Measurements from ENCODE around the gene TRIO. TPM values are rescaled to one million over a fixed set of nuclear protein-coding genes. Genes with fewer than 3 reads are reported as not detected.
"Not testable (repeated sequence)": the region's sequence is repeated elsewhere in the genome, so short reads cannot be mapped to it uniquely, and the experiment has no call there.

TRIO gene
- total RNA-seq, 1 donor from 2014 or later: 170 TPM

DNA sequence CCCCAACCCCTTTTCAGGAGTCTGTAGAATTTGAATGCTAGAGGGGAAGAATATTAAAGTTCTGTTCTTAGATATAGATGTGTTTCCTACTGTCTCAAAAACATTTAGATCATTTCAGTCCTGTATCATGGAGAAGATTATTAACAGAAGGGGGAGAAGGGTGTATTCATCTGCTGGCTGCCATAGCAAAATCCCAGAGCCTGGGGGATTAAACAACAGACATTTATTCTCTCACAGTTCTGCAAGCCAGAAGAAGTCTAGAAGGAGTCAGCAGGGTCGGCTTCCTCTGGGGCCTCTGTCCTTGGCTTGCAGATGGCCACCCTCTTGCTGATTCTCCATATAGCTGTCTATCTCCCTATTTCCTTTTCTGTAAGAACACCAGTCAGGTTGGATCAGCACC, 288.4 kb downstream of the TRIO start:
- H3K4me3 ChIP-seq (ENCODE audit: low read depth, low read length): no peak overlapping the region
- TF ChIP-seq, protein P1, sequence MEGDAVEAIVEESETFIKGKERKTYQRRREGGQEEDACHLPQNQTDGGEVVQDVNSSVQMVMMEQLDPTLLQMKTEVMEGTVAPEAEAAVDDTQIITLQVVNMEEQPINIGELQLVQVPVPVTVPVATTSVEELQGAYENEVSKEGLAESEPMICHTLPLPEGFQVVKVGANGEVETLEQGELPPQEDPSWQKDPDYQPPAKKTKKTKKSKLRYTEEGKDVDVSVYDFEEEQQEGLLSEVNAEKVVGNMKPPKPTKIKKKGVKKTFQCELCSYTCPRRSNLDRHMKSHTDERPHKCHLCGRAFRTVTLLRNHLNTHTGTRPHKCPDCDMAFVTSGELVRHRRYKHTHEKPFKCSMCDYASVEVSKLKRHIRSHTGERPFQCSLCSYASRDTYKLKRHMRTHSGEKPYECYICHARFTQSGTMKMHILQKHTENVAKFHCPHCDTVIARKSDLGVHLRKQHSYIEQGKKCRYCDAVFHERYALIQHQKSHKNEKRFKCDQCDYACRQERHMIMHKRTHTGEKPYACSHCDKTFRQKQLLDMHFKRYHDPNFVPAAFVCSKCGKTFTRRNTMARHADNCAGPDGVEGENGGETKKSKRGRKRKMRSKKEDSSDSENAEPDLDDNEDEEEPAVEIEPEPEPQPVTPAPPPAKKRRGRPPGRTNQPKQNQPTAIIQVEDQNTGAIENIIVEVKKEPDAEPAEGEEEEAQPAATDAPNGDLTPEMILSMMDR (conservative IDR thresholded peaks at IDR 0.05; ENCODE audit: low read depth, low read length): no peak
- DNase-seq (ENCODE audit: low read depth): no peak

- no peak for DNase-seq (ENCODE audit: low read depth)
- TF ChIP-seq, protein P1 (conservative IDR thresholded peaks at IDR 0.05; ENCODE audit: low read depth, low read length): no peak
- H3K4me3 ChIP-seq (ENCODE audit: low read depth, low read length): no peak overlapping the region
Measured at GRCh38 chr5:14432931-14433589, 289.9 kb downstream of the TRIO start.

GRCh38 chr5:14435481-14435880, 292.3 kb downstream of the TRIO start:
- no peak overlapping the region for H3K4me3 ChIP-seq (ENCODE audit: low read depth, low read length)
- DNase-seq (ENCODE audit: low read depth): no peak
- TF ChIP-seq, protein P1 (conservative IDR thresholded peaks at IDR 0.05; ENCODE audit: low read depth, low read length): no peak

DNA sequence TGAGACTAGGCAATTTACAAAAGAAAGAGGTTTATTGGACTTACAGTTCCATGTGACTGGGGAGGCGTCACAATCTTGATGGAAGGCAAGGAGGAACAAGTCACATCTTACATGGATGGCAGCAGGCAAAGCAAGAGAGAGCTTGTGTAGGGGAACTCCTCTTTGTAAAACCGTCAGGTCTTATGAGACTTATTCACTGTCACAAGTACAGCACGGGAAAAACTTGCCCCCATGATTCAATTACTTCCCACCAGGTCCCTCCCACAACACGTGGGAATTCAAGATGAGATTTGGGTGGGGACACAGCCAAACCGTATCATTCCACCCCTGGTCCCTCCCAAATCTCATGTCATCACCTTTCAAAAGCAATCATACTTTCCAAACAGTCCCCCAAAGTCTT, 293.0 kb downstream of the TRIO start:
- DNase-seq (ENCODE audit: low read depth); H3K4me3 ChIP-seq (ENCODE audit: low read depth, low read length): not testable (repeated sequence)

GRCh38 chr5:14436801-14437542, 293.8 kb downstream of the TRIO start:
- TF ChIP-seq, protein P1 (conservative IDR thresholded peaks at IDR 0.05; ENCODE audit: low read depth, low read length): no peak
- no peak overlapping the region for H3K4me3 ChIP-seq (ENCODE audit: low read depth, low read length)
- DNase-seq (ENCODE audit: low read depth): no peak

GRCh38 chr5:14438195-14438606, 295.1 kb downstream of the TRIO start:
- DNase-seq (ENCODE audit: low read depth): no peak
- H3K4me3 ChIP-seq (ENCODE audit: low read depth, low read length): no peak overlapping the region
- TF ChIP-seq, protein P1 (conservative IDR thresholded peaks at IDR 0.05; ENCODE audit: low read depth, low read length): no peak

DNA sequence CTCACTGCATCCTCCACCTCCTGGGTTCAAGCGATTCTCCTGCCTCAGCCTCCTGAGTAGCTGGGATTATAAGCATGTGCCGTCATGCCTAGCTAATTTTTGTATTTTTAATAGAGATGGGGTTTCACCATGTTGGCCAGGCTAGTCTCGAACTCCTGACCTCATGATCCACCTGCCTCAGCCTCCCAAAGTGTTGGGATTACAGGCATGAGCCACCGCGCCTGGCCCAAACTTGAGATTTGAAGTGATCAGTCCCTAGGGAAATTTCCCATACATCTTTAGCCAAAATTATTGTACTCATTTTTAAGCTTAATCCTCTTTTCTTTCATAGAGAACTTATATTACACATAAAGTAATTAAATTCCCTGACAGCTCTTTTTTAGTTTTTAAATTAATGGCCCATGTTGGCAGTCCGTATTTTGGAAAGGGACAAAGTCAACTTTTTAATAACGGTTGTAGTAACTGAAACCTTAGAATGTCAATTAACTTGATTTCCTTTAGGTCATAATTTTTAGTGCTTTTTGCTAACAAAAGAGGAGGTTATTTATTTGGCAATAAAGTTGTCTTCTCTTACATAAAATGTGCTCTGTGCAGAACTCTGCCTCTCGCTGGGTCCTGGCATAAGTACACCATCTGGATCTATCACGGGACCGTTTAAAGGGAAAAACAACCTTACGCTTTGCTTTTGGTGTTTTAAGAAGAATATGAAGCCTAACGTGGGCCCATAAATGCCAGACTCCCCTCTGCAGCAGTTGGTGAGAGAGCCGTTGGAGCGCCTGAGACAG, 296.1 kb downstream of the TRIO start:
- TF ChIP-seq, protein P1 (conservative IDR thresholded peaks at IDR 0.05; ENCODE audit: low read depth, low read length): no peak
- no peak for DNase-seq (ENCODE audit: low read depth)
- H3K4me3 ChIP-seq (ENCODE audit: low read depth, low read length): no peak overlapping the region
